T-cell (primary cell): ENCODE data around the gene ARL15. TPM values are rescaled to one million over a fixed set of nuclear protein-coding genes. Genes with fewer than 3 reads are reported as not detected.

Experiments
- ATAC-seq, 4 experiments: fragments of 200-7000 bp in 3 of 4; fragments of 150-1000 bp in 1 of 4; cut with Tn5 transposase; replicated peaks in 1 of 4; 1 replicate in 3 of 4; 2 replicates in 1 of 4; pipeline ENCODE4 v1.10.0; 2021; ENCODE audit warnings: moderate library complexity in 3 of 4, mild to moderate bottlenecking in 2 of 4, moderate number of reproducible peaks in 1 of 4
- CTCF ChIA-PET, 2 donors: fragments of 300-600 bp; sonication (Branson Sonifier 250); formaldehyde crosslinking; loops; one replicate each; lab custom pipeline; 2022; ENCODE audit warnings: antibody characterized with exemption in 2 of 2; lab: Charles Lee
- POLR2A ChIA-PET, 2 donors: fragments of 300-600 bp; sonication (Branson Sonifier 250); formaldehyde crosslinking; loops; one replicate each; lab custom pipeline; 2022; ENCODE audit warnings: antibody characterized with exemption in 2 of 2; lab: Charles Lee
- DNase-seq, 35 experiments: peaks; one replicate each; pipeline versions ENCODE4 v3.0.0 to v3.0.0-alpha.2; 2013 to 2023
- H3K27ac ChIP-seq: one replicate; pipeline ENCODE4 v1.5.1; 2013; ENCODE audit warnings: low read length
- H3K27me3 ChIP-seq, 2 experiments: replicated peaks in 1 of 2; 1 replicate in 1 of 2; 2 replicates in 1 of 2; pipeline versions ENCODE4 v1.6.1 to v1.7.0; 2013; ENCODE audit warnings: low read length in 1 of 2, mixed read lengths in 1 of 2; ENCODE audit not compliant: control insufficient read depth in 2 of 2, insufficient read depth in 2 of 2; ENCODE audit errors: extremely low read depth in 1 of 2
- H3K36me3 ChIP-seq, 2 donors: 1 replicate in 1 of 2; 2 replicates in 1 of 2; pipeline versions ENCODE4 v1.6.1 to v1.7.0; 2013; ENCODE audit warnings: low read length in 1 of 2; ENCODE audit not compliant: control insufficient read depth in 2 of 2, insufficient read depth in 1 of 2; ENCODE audit errors: extremely low read depth in 1 of 2
- H3K4me1 ChIP-seq, 2 experiments: 1 replicate in 1 of 2; 2 replicates in 1 of 2; pipeline versions ENCODE4 v1.6.1 to v1.7.0; 2013; ENCODE audit warnings: low read length in 2 of 2, mixed read lengths in 1 of 2; ENCODE audit not compliant: insufficient read depth in 2 of 2, control insufficient read depth in 1 of 2; ENCODE audit errors: extremely low read depth in 1 of 2
- H3K4me3 ChIP-seq, 2 donors: 1 replicate in 1 of 2; 2 replicates in 1 of 2; pipeline versions ENCODE4 v1.5.1 to v1.7.0; 2013; ENCODE audit warnings: mild to moderate bottlenecking in 2 of 2, low read length in 1 of 2, moderate library complexity in 1 of 2; ENCODE audit not compliant: control insufficient read depth in 1 of 2; ENCODE audit errors: extremely low read depth in 1 of 2
- H3K9me3 ChIP-seq: 2 replicates; pipeline ENCODE4 v1.7.0; 2013
- H3K27ac Mint-ChIP-seq, 2 donors: one replicate each; pipeline ENCODE4 v1.8.0; 2020 to 2021; ENCODE audit warnings: mild to moderate bottlenecking in 2 of 2, mixed read lengths in 2 of 2
- H3K27me3 Mint-ChIP-seq, 2 donors: one replicate each; pipeline ENCODE4 v1.8.0; 2021 to 2022; ENCODE audit warnings: mixed read lengths in 2 of 2
- H3K36me3 Mint-ChIP-seq: one replicate; pipeline ENCODE4 v1.8.0; 2021; ENCODE audit warnings: mixed read lengths
- H3K4me1 Mint-ChIP-seq, 3 donors: one replicate each; pipeline ENCODE4 v1.8.0; 2020 to 2022; ENCODE audit warnings: mixed read lengths in 3 of 3, mild to moderate bottlenecking in 1 of 3
- H3K4me3 Mint-ChIP-seq, 3 donors: one replicate each; pipeline ENCODE4 v1.8.0; 2020 to 2022; ENCODE audit warnings: mild to moderate bottlenecking in 3 of 3, mixed read lengths in 3 of 3, moderate library complexity in 3 of 3
- H3K9me3 Mint-ChIP-seq, 3 donors: one replicate each; pipeline ENCODE4 v1.8.0; 2020 to 2022; ENCODE audit warnings: mixed read lengths in 3 of 3
- WGBS: methylation state at CpG from one replicate; pipeline ENCODE4 v1.1.5; 2013; ENCODE audit warnings: missing lambda C conversion rate; ENCODE audit not compliant: insufficient coverage; 5-methylcytosine and 5-hydroxymethylcytosine counted together
- total RNA-seq, 35 experiments: library from RNA in 6 of 35; stranded (reverse) in 6 of 35; fragments of 120-200 nt in 1 of 35; gene quantifications; one replicate each; pipeline versions ENCODE4 v1.2.1 to v1.2.4 and lab custom pipeline; 2013 to 2026

Gene ARL15
- total RNA-seq, 5 donors from 2014 or later (not counting 1 experiment from before 2014, with no cell fraction given) = 10.7 to 21.6 (median 11.7) TPM

- no peaks in the 10 kb centered on the region for H3K36me3 ChIP-seq
- no peak overlapping the region for H3K4me3 ChIP-seq
- peaks cover 46 to 50% (median 50%) of the 10 kb centered on the region in 3 donors for H3K4me1 Mint-ChIP-seq
- ChIA-PET CTCF (no interaction called here), POLR2A (interaction anchor here in 1 of 2 donors (0.6 kb wide), 1 partner anchor 9 kb away, joined by 4 read pairs; the partner anchor contains the start of gene ARL15)
- H3K4me1 ChIP-seq = peaks cover 0 to 11% of the 10 kb centered on the region in 2 experiments
- no peak overlapping the region for H3K27ac Mint-ChIP-seq
- H3K27me3 Mint-ChIP-seq = no peaks in the 10 kb centered on the region
- H3K4me3 Mint-ChIP-seq = no peak overlapping the region
- H3K36me3 Mint-ChIP-seq = no peaks in the 10 kb centered on the region
- ATAC-seq (no peak), DNase-seq (no peak)
- no peaks in the 10 kb centered on the region for H3K9me3 ChIP-seq
- WGBS = 80% methylated on average over 1 of the region's 1 CpG
- H3K27me3 ChIP-seq = no peaks in the 10 kb centered on the region
- H3K27ac ChIP-seq = no peak overlapping the region
- no peaks in the 10 kb centered on the region for H3K9me3 Mint-ChIP-seq
Measured at GRCh38 chr5:54301849-54302248, 8.5 kb downstream of the ARL15 start.

DNA sequence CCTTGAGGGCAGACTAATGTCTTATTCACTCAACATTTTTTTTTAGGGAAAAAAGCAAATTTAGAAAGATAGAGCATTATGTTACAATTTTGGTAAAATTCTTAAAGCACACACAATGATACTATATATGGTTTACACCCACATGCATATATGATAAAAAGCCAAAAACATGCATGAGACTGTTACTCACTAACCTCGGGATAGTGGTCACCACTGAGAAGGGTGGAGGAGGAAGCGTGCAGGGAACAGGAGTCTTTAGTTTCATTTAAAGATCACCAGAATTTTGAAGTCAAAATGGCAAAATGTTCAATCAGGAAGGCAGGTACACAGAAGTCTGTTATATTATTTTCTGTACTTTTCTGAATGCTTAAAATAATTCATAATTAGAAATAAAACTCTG is 9.2 kb downstream of the ARL15 start:
- no peak for ATAC-seq
- POLR2A ChIA-PET = interaction anchor here in 1 of 2 donors (0.6 kb wide), 1 partner anchor 9 kb away, joined by 4 read pairs; the partner anchor contains the start of gene ARL15
- Mint-ChIP-seq H3K27ac (no peak overlapping the region), H3K4me3 (no peak overlapping the region), H3K9me3 (no peaks in the 10 kb centered on the region), H3K27me3 (no peaks in the 10 kb centered on the region), H3K4me1 (peaks cover 48 to 55% (median 49%) of the 10 kb centered on the region in 3 donors), H3K36me3 (no peaks in the 10 kb centered on the region)
- no peaks in the 10 kb centered on the region for H3K9me3 ChIP-seq
- WGBS = no CpG with 5 or more reads among the region's 2 CpGs
- DNase-seq = no peak
- peaks cover 0 to 11% of the 10 kb centered on the region in 2 experiments for H3K4me1 ChIP-seq
- CTCF ChIA-PET = no interaction called here
- H3K27me3 ChIP-seq = no peaks in the 10 kb centered on the region
- no peaks in the 10 kb centered on the region for H3K36me3 ChIP-seq
- H3K27ac ChIP-seq = no peak overlapping the region
- H3K4me3 ChIP-seq = no peak overlapping the region

- CTCF ChIA-PET = interaction anchor here in 1 of 2 donors (0.9 kb wide), 1 partner anchor 13 kb away, joined by 10 read pairs; no protein-coding TSS in a partner anchor
- 100% methylated on average over 5 of the region's 5 CpGs for WGBS
- POLR2A ChIA-PET = interaction anchor here in 1 of 2 donors (0.7 kb wide), 1 partner anchor 234 kb away, joined by 5 read pairs; no protein-coding TSS in a partner anchor
Measured at GRCh38 chr5:54298947-54299346, 11.4 kb downstream of the ARL15 start.

DNA sequence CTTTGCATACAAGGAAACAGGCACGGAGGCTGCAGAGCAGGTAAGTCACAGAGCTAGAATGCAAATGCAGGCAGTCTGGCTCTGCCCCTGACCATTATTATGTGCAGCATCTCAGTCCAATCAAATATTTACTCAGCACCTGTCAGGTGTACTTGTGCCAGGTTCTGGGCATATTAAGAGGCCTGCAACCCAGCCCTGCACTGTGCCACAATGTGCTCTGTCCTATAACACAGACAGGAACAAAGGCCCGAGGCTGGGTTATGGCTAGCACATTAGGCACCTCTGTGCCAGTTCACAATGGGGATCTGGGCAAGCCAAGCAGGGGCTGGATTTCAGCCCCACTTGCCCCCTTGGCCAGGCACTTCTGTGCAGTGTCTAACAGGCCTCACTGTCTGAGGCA is 14.0 kb downstream of the ARL15 start:
- WGBS = 80% methylated on average over 1 of the region's 2 CpGs
- Histone ChIP-seq H3K9me3 (no peaks in the 10 kb centered on the region), H3K27ac (no peak overlapping the region), H3K4me1 (peaks cover 0 to 2% of the 10 kb centered on the region in 2 experiments), H3K4me3 (no peak overlapping the region), H3K27me3 (no peaks in the 10 kb centered on the region), H3K36me3 (no peaks in the 10 kb centered on the region)
- H3K4me3 Mint-ChIP-seq = no peak overlapping the region
- H3K4me1 Mint-ChIP-seq = peaks cover 57 to 66% (median 62%) of the 10 kb centered on the region in 3 donors
- POLR2A ChIA-PET = no interaction called here
- no peak for DNase-seq
- H3K27ac Mint-ChIP-seq = no peak overlapping the region
- no peak for ATAC-seq
- no peaks in the 10 kb centered on the region for H3K36me3 Mint-ChIP-seq
- no peaks in the 10 kb centered on the region for H3K9me3 Mint-ChIP-seq
- H3K27me3 Mint-ChIP-seq = no peaks in the 10 kb centered on the region
- CTCF ChIA-PET = no interaction called here

More at GRCh38 chr5:54298947-54299346, 11.4 kb downstream of the ARL15 start:
- Mint-ChIP-seq H3K36me3 (no peaks in the 10 kb centered on the region), H3K4me3 (no peak overlapping the region), H3K27ac (no peak overlapping the region), H3K4me1 (peaks cover 60 to 75% (median 65%) of the 10 kb centered on the region in 3 donors), H3K9me3 (no peaks in the 10 kb centered on the region), H3K27me3 (no peaks in the 10 kb centered on the region)
- DNase-seq (no peak), ATAC-seq (no peak)
- Histone ChIP-seq H3K4me1 (peaks cover 0 to 11% of the 10 kb centered on the region in 2 experiments), H3K27me3 (no peaks in the 10 kb centered on the region), H3K36me3 (no peaks in the 10 kb centered on the region), H3K27ac (no peak overlapping the region), H3K4me3 (no peak overlapping the region), H3K9me3 (no peaks in the 10 kb centered on the region)

DNA sequence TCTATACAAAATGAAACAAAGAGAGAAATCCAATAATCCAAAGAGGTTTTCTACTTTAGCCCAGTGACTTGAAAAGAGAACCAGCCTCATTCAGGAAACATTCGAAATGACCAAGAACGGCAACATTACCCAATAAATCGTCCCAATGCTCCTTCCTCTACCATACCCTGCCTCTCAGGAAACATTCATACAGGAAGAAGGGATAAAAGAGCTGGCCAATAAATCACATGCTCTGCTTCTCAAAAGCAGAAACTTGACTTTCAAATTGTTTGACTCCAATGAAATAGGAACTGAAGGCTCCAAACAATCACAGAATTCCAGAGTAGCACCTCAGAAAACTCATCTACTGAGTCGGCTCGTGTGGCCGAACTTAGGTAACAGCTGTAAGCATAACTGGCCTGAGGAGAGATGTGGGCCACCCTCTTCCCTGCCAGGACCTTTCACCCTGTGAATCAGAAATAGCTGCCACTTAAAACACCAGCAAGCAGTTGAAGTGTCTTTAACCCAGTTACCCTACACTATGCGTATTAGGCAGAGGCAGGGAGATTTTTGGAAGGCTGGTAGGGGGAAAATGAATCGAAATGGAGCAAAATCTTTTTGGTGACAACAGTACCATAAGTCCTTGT is 14.6 kb downstream of the ARL15 start:
- Mint-ChIP-seq H3K9me3 (no peaks in the 10 kb centered on the region), H3K4me3 (no peak overlapping the region), H3K4me1 (peaks cover 51 to 60% (median 58%) of the 10 kb centered on the region in 3 donors), H3K27me3 (no peaks in the 10 kb centered on the region), H3K27ac (no peak overlapping the region), H3K36me3 (no peaks in the 10 kb centered on the region)
- Histone ChIP-seq H3K4me1 (peaks cover 0 to 2% of the 10 kb centered on the region in 2 experiments), H3K4me3 (no peak overlapping the region), H3K27ac (no peak overlapping the region), H3K36me3 (no peaks in the 10 kb centered on the region), H3K9me3 (no peaks in the 10 kb centered on the region), H3K27me3 (no peaks in the 10 kb centered on the region)
- ChIA-PET POLR2A (no interaction called here), CTCF (interaction anchor here in 1 of 2 donors (0.6 kb wide), 1 partner anchor 15 kb away, joined by 6 read pairs; the partner anchor contains the start of gene ARL15)
- ATAC-seq (no peak), DNase-seq (no peak)
- 78% methylated on average over 5 of the region's 8 CpGs for WGBS

DNA sequence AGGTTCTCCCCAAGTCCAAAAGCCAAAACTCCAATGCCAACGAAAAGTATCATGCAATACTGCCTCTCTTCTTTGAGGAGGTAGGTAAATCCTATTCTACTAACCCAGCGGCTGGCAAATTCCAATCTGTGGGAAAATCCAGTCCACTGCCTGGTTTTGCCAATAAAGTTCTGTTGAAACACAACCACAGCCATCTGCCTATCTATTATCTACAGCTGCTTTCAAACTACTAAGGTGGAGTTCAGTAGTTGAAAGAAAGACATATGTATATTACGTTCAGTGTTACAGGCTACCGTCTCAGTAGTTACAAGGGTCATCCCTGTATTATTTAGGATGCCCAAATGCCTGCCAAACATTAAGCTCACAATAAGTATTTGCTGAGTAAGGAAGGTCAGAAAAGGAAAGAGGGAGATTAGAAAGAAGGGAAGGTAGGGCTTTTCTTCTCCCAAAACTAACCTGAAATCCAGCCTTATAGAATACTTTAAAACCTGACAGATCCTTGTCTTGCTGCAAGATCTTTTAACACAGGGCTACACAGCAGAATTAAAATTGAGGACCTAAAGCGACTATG is 16.2 kb downstream of the ARL15 start:
- no peak overlapping the region for H3K27ac ChIP-seq

More for the DNA sequence above, 16.2 kb downstream of the ARL15 start:
- H3K4me1 Mint-ChIP-seq = peaks cover 49 to 57% (median 56%) of the 10 kb centered on the region in 3 donors
- Histone ChIP-seq H3K36me3 (no peaks in the 10 kb centered on the region), H3K9me3 (no peaks in the 10 kb centered on the region), H3K4me3 (no peak overlapping the region), H3K27me3 (no peaks in the 10 kb centered on the region), H3K4me1 (peaks cover 0 to 2% of the 10 kb centered on the region in 2 experiments)
- H3K4me3 Mint-ChIP-seq = no peak overlapping the region
- peaks cover 5% of the 10 kb centered on the region for H3K36me3 Mint-ChIP-seq
- ChIA-PET POLR2A (no interaction called here), CTCF (interaction anchor here in 1 of 2 donors (0.5 kb wide), 1 partner anchor 64 kb away, joined by 3 read pairs; no protein-coding TSS in a partner anchor)
- no peaks in the 10 kb centered on the region for H3K27me3 Mint-ChIP-seq
- H3K9me3 Mint-ChIP-seq = no peaks in the 10 kb centered on the region
- ATAC-seq (no peak), DNase-seq (no peak)
- WGBS = 100% methylated on average over 1 of the region's 5 CpGs
- no peak overlapping the region for H3K27ac Mint-ChIP-seq
